NCI-H146 treated with DMSO at 0.1 percent for 48 hours (cell line): ENCODE data around the gene MAB21L1.

Experiments used
- DNase-seq: peaks from one replicate; lab custom pipeline; 2025; ENCODE audit not compliant: unreplicated experiment; lab: John Stamatoyannopoulos, UW

Gene MAB21L1

GRCh38 chr13:35480346-35480745, 3.9 kb upstream of the MAB21L1 start:
- DNase-seq: no peak

DNA sequence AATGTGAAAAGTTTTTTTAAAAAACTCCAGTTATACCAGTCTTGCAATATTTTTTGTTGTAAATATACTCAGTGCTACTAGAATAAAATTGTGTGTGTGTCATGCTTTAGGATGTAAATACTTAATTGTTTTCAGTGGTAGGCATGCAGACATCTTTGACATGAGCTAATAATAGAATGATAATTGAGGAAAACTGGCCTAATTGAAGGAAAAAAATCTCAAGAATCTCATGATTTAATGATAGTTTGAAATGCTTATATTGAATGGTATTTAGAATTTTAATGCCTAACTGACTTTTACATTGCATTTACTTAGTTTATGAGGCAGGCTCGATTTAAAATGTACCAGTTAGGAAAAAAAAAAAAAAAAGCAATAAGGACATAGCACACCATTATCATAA, 3.2 kb upstream of the MAB21L1 start:
- DNase-seq: no peak

- no peak for DNase-seq
These were observed 2.6 kb upstream of the MAB21L1 start for GRCh38 chr13:35479038-35479492.

GRCh38 chr13:35478271-35479037, 2.0 kb upstream of the MAB21L1 start:
- DNase-seq: no peak

GRCh38 chr13:35477386-35477946, 977 bp upstream of the MAB21L1 start:
- DNase-seq: no peak

DNA sequence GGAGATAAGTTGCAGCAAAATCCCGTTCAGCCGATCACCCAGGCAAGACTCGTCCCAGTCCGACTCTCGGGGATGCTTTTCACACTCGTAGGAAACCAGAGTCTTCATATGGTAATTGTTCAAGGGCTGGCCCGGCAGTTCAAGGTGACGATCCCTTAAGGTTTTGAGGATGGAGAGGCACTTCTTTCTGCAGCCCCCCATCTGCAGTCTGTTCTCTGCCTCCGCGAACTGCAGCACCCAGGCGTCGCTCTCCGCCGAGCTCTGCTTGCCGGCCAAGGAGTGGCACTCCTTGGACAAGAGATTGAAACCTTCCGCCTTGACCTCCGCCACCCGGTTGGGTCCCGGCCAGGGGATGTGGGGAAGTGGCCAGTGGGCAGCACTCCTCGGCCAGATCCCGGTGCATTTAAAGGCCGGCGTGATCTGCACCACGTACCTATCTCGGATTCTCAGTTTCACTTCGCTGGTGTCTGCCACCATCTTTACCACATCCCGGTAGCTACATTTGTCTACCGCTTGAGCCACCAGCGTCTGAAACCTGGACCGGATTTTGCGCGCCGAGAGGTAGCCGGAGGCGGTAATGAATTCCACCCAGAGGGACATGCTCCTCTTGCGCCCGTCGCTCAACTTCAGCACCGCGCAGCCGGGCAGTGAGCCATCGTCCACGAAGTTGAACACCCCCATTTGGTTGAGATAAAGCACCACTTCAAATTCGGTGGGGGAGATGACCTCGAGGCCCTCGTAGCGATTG, 1.1 kb downstream of the MAB21L1 start:
- no peak for DNase-seq

- DNase-seq: no peak
These were observed 1.8 kb downstream of the MAB21L1 start for GRCh38 chr13:35474496-35475211.

DNA sequence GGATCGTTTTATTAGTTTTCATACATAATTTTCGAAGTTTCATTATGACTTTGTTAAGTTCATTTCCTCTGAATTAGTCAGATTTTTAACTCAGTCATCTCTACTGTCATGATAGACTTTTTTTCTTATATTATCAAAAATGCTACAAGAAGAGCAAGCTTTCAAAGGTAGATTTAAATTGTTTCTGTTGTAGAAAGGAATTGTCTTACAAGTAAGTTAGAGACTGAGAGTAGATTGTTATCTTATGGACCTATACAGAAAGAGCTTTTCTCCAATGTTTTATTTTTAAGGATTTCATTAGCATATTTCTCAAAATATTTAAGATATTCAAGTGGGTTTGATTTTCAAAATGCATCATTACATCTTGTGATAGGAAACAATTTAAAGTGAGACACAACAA, 2.7 kb downstream of the MAB21L1 start:
- DNase-seq: no peak

- no peak for DNase-seq
These were observed 3.2 kb downstream of the MAB21L1 start for GRCh38 chr13:35473206-35473775.

- DNase-seq: no peak
These were observed 4.1 kb downstream of the MAB21L1 start for GRCh38 chr13:35472323-35472881.

DNA sequence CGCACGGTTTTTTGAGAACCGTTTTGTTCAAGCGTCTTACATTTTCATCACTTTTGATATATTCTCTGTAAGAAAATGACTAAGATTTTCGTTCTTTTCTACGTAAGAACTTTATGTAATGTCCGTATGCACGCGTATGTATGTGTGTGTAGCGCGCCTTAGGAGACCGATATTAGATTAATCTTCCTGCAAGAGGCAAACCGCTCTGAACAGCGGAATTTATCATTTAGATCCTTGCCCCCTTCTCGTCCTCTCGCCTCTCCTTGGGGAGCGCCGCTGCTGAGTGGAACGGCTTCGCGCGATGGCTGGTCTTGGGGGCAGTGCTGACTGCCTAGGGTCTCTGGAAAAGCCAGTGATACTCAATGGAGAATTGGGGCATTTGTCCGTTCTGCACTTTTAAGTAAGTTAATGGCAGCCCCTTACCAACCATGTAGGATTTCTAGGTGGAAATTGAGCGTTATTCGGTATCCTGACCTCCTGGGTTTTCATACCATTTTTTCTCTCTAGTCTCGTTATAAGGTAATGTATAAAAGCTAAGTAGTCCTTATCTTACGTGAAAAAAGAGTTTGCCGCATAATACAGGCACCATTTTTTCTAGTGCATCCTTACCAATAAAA, 4.7 kb downstream of the MAB21L1 start:
- DNase-seq: no peak

DNA sequence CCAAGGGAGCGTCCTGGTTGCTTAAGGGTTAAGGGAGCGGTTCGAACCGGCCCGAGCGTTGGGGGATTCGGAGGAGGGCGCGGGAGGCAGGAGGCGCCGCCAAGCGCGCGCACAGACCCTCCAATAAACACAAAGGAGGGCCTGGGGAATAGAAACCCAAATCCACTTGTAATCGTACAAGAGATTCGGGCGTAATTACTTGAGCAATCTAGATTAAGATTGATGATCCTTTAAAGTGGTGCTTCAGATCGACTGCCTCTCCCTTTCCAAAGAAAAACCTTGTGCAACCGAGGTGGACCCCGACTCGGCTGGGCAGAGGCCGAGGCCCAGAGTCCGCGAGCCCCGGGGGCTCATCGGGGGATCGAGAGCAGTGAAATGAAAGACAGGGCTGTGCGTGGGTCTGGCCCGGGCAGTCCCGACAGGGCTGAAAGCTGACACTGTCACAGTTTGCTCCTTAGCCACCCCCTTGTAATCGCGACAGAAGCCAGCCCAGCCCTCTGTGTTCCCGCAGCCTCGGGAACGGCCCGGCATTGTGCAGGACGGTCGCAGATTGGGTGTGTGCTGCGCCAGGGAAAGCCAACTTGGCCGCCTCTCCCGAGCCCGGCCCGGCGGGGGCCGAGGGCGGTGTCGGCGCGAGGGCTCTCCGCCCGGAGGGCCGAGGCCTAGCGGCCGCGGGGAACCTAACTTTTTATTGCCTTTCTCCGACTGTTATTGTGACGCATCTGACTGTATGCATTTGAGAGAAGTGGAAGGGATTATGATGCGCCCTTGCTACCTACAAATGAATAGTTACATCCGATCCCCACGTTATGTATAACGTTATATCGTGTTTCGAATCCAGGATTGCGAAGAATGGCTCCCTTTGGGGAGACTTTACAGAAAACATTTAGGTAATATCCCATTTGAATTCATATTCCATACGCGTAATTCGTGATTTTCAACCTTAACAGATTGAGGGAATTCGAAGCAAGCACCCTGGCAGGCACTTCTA, 5.5 kb downstream of the MAB21L1 start:
- no peak for DNase-seq

DNA sequence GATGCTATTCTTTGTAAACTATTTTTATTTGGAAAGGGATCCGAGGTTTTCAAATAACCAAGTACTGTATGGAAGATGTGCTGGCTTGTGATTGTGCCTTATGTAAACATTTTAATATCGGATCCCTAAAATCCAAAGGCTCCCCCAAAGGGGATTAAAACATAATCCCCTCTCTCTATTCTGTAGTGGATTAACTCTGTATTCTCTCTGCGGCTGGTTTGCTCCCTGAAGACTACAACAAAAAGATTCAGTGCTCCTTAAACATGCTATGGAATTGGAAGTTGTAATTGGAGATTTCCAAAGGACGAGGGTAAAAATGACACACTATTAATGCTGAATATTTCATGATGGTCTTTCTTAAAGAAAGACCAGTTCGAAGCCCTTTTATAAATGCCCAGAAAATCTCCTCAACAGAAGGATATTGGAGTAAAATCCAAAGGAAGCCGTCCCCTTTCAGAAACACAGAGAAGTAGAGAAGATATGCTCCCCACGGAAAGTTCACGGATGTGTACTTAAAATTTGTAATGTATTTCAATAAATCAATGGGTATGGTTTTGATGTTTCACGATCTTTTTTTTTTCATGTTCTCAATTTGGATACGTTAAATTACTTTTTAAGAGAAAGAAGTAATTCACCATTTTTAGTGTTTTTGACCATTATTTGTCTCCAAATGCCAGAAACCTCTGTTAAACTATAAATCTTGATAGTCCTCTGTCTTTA, 6.5 kb downstream of the MAB21L1 start:
- DNase-seq: no peak

GRCh38 chr13:35468195-35468594, 8.3 kb downstream of the MAB21L1 start:
- no peak for DNase-seq

GRCh38 chr13:35465371-35465770, 11.1 kb downstream of the MAB21L1 start:
- DNase-seq: no peak

DNA sequence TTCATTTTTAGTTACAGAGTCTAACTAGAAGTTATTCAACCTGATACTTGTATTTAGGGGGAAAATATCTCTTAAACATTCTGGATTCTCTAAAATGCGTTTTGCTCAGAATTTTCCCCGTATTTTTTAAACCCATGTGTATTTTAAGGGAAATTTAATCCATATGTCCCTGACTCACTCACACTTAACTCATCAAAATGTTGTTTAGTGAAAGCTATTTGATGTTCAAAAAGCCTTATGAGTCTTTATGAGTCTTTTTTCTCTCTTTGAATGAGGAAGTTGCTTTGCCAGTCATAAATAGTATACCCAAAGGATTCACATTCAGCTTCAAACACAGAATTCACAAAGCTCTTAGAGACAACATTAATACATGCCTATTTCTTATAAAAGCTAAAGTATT, 16.4 kb downstream of the MAB21L1 start:
- DNase-seq: no peak

- no peak for DNase-seq
These were observed 19.2 kb downstream of the MAB21L1 start for GRCh38 chr13:35457258-35457657.

DNA sequence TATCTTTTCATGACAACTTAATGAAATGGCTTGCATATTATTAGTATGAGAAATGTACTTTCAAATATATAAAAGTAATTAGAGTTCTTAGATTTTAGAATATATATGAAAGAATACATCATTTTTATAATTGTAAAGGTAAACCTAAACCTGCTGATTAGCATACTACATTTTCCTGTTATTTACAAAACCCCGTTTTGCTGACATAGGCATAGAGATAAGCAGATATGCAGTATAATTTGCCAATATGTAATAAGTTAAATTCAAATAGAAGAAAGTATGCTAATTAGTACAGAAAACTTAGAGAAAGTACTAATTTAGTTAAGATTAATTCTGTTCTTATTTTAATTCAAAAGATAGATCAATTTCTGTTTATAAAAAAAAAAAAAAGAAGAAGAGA, 21.5 kb downstream of the MAB21L1 start:
- no peak for DNase-seq

- DNase-seq: no peak
These were observed 26.7 kb downstream of the MAB21L1 start for GRCh38 chr13:35449821-35450220.
